LNCaP clone FGC (cell line): Measurements from ENCODE around the gene CASP9.

Experiments used
- DNase-seq: peaks from one replicate; pipeline ENCODE4 v3.0.0-alpha.2; 2011; ENCODE audit warnings: low read depth
- H3K4me3 ChIP-seq: 2 replicates; pipeline ENCODE4 v1.5.1; 2011; ENCODE audit warnings: mild to moderate bottlenecking, low read depth, low read length, control low read depth
- CTCF ChIP-seq: IDR thresholded peaks from 2 replicates; pipeline ENCODE4 v1.5.1; 2012; ENCODE audit warnings: mild to moderate bottlenecking; ENCODE audit not compliant: control insufficient read depth, insufficient read depth; ENCODE audit errors: extremely low read depth

The CASP9 gene

GRCh38 chr1:15449567-15449966 is 74.4 kb downstream of the CASP9 start:
- DNase-seq: no peak
- no peak for TF ChIP-seq CTCF
- H3K4me3 ChIP-seq: no peak overlapping the region

GRCh38 chr1:15448877-15449462 is 75.0 kb downstream of the CASP9 start:
- no peak overlapping the region for H3K4me3 ChIP-seq
- TF ChIP-seq CTCF: no peak
- DNase-seq: no peak

GRCh38 chr1:15446212-15446611 is 77.8 kb downstream of the CASP9 start:
- TF ChIP-seq CTCF: no peak
- no peak for DNase-seq

GRCh38 chr1:15445390-15446122 is 78.5 kb downstream of the CASP9 start:
- no peak for TF ChIP-seq CTCF
- no peak overlapping the region for H3K4me3 ChIP-seq
- DNase-seq: no peak

More at GRCh38 chr1:15446212-15446611, 77.8 kb downstream of the CASP9 start:
- no peak overlapping the region for H3K4me3 ChIP-seq

GRCh38 chr1:15444468-15445389 is 79.3 kb downstream of the CASP9 start:
- no peak overlapping the region for H3K4me3 ChIP-seq
- no peak for DNase-seq
- no peak for TF ChIP-seq CTCF

GRCh38 chr1:15443281-15443680 is 80.7 kb downstream of the CASP9 start:
- TF ChIP-seq CTCF: no peak
- DNase-seq: no peak

More at GRCh38 chr1:15443281-15443680, 80.7 kb downstream of the CASP9 start:
- H3K4me3 ChIP-seq: no peak overlapping the region
